ENCODE measurements around the gene PIK3C2A. TPM values are rescaled to one million over a fixed set of nuclear protein-coding genes. Genes with fewer than 3 reads are reported as not detected.

PIK3C2A gene
- total RNA-seq, 1 donor from 2014 or later = 84.9 TPM

GRCh38 chr11:17238377-17238776 is 30.6 kb upstream of the PIK3C2A start:
- TF ChIP-seq EZH2 (IDR thresholded peaks at IDR 0.05; ENCODE audit: insufficient read depth, low read length) = no peak
- TF ChIP-seq CTCF (IDR thresholded peaks at IDR 0.05; ENCODE audit: insufficient read depth, low read depth, low read length) = no peak
- H3K9me3 Mint-ChIP-seq (ENCODE audit: unreplicated experiment) = no peaks in the 10 kb centered on the region
- no peak overlapping the region for H3K9ac ChIP-seq (ENCODE audit: low read length)
- H3K79me2 ChIP-seq (ENCODE audit: insufficient read depth, low read length) = no peaks in the 10 kb centered on the region
- no peak for FAIRE-seq
- peaks cover 8% of the 10 kb centered on the region for H3K27me3 Mint-ChIP-seq (ENCODE audit: low read depth, unreplicated experiment)
- no peak overlapping the region for H3K4me3 Mint-ChIP-seq (ENCODE audit: unreplicated experiment)
- no peaks in the 10 kb centered on the region for H3K4me1 Mint-ChIP-seq (ENCODE audit: low read depth, unreplicated experiment)
- H3K4me2 ChIP-seq (ENCODE audit: low read length) = no peak overlapping the region
- H3K36me3 ChIP-seq (ENCODE audit: insufficient read depth, low read length) = no peaks in the 10 kb centered on the region
- H3K27me3 ChIP-seq (ENCODE audit: insufficient read depth, low read length) = no peaks in the 10 kb centered on the region
- no peak overlapping the region for H3K4me3 ChIP-seq (ENCODE audit: insufficient read depth, low read depth, low read length)
- H3K27ac Mint-ChIP-seq (ENCODE audit: unreplicated experiment) = no peak overlapping the region
- H3K4me1 ChIP-seq (ENCODE audit: insufficient read depth, low read length) = no peaks in the 10 kb centered on the region
- H3K27ac ChIP-seq (ENCODE audit: low read depth, low read length) = no peak overlapping the region
- no peaks in the 10 kb centered on the region for H4K20me1 ChIP-seq (ENCODE audit: insufficient read depth, low read length)
- H3K9me3 ChIP-seq (ENCODE audit: insufficient read depth, low read depth, low read length) = no peaks in the 10 kb centered on the region
- no peak overlapping the region for H2AFZ ChIP-seq (ENCODE audit: low read depth, low read length)
- H3K36me3 Mint-ChIP-seq (ENCODE audit: low read depth, unreplicated experiment) = no peaks in the 10 kb centered on the region
- DNase-seq (ENCODE audit: low read depth) = no peak

GRCh38 chr11:17233101-17233500 is 25.3 kb upstream of the PIK3C2A start:
- H3K4me1 Mint-ChIP-seq (ENCODE audit: low read depth, unreplicated experiment) = no peaks in the 10 kb centered on the region
- FAIRE-seq (no peak), DNase-seq (ENCODE audit: low read depth) (no peak)
- H3K9me3 Mint-ChIP-seq (ENCODE audit: unreplicated experiment) = no peaks in the 10 kb centered on the region
- Histone ChIP-seq H3K4me1 (ENCODE audit: insufficient read depth, low read length) (no peaks in the 10 kb centered on the region), H3K4me2 (ENCODE audit: low read length) (no peak overlapping the region), H4K20me1 (ENCODE audit: insufficient read depth, low read length) (no peaks in the 10 kb centered on the region), H3K79me2 (ENCODE audit: insufficient read depth, low read length) (no peaks in the 10 kb centered on the region), H3K9ac (ENCODE audit: low read length) (no peak overlapping the region), H3K27me3 (ENCODE audit: insufficient read depth, low read length) (no peaks in the 10 kb centered on the region), H2AFZ (ENCODE audit: low read depth, low read length) (no peak overlapping the region), H3K4me3 (ENCODE audit: insufficient read depth, low read depth, low read length) (no peak overlapping the region), H3K9me3 (ENCODE audit: insufficient read depth, low read depth, low read length) (no peaks in the 10 kb centered on the region), H3K27ac (ENCODE audit: low read depth, low read length) (no peak overlapping the region), H3K36me3 (ENCODE audit: insufficient read depth, low read length) (no peaks in the 10 kb centered on the region)
- TF ChIP-seq EZH2 (IDR thresholded peaks at IDR 0.05; ENCODE audit: insufficient read depth, low read length) = no peak
- no peak for TF ChIP-seq CTCF (IDR thresholded peaks at IDR 0.05; ENCODE audit: insufficient read depth, low read depth, low read length)
- no peak overlapping the region for H3K4me3 Mint-ChIP-seq (ENCODE audit: unreplicated experiment)
- no peaks in the 10 kb centered on the region for H3K27me3 Mint-ChIP-seq (ENCODE audit: low read depth, unreplicated experiment)
- no peak overlapping the region for H3K27ac Mint-ChIP-seq (ENCODE audit: unreplicated experiment)
- peaks cover 2% of the 10 kb centered on the region for H3K36me3 Mint-ChIP-seq (ENCODE audit: low read depth, unreplicated experiment)

DNA sequence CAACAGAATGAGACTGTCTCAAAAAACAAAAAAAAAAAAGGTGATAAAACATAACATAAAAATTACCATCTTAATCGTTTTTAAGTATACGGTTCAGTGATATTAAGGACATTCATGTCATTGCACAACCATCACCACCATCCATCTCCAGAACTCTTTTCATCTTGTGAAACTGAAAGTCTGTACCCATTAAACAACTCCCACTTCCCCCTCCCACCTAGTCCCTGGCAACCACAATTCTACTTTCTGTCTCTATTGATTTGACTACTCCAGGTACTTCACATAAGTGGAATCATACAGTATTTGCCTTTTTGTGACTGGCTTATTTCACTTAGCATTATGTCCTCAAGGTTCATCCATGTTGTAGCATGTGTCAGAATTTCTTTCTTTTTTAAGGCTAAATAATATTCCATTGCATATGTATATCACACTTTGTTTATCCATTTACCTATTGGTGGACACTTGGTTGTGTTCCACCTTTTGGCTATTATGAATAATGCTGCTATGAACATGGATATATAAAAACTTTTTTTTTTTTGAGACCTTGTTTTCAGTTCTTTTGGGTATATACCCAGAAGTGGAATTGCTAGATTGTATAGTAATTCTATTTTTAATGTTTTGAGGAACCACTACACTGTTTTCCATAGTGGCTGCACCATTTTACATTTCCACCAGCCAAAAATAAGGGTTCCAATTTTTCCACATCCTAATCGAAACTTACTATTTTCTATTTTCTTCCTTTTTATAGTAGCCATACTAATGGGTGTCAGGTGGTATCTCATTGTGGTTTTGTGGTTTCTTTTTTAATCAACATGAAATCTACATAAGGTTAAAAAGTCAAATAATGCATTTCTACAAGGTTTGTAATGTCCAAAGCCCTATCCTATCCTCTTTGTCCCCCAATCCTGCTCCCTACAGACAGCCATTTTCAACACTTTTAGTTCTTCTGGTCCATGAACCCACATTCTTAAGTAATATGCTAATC is 23.4 kb upstream of the PIK3C2A start:
- H3K4me1 Mint-ChIP-seq (ENCODE audit: low read depth, unreplicated experiment) = no peaks in the 10 kb centered on the region
- H3K4me2 ChIP-seq (ENCODE audit: low read length) = no peak overlapping the region
- H3K4me3 ChIP-seq (ENCODE audit: insufficient read depth, low read depth, low read length) = no peak overlapping the region
- no peaks in the 10 kb centered on the region for H4K20me1 ChIP-seq (ENCODE audit: insufficient read depth, low read length)
- peaks cover 2% of the 10 kb centered on the region for H3K36me3 Mint-ChIP-seq (ENCODE audit: low read depth, unreplicated experiment)
- no peaks in the 10 kb centered on the region for H3K79me2 ChIP-seq (ENCODE audit: insufficient read depth, low read length)
- no peak overlapping the region for H3K4me3 Mint-ChIP-seq (ENCODE audit: unreplicated experiment)
- H2AFZ ChIP-seq (ENCODE audit: low read depth, low read length) = no peak overlapping the region
- no peak for TF ChIP-seq EZH2 (IDR thresholded peaks at IDR 0.05; ENCODE audit: insufficient read depth, low read length)
- no peak for TF ChIP-seq CTCF (IDR thresholded peaks at IDR 0.05; ENCODE audit: insufficient read depth, low read depth, low read length)
- no peaks in the 10 kb centered on the region for H3K36me3 ChIP-seq (ENCODE audit: insufficient read depth, low read length)
- no peaks in the 10 kb centered on the region for H3K9me3 Mint-ChIP-seq (ENCODE audit: unreplicated experiment)
- H3K4me1 ChIP-seq (ENCODE audit: insufficient read depth, low read length) = no peaks in the 10 kb centered on the region
- DNase-seq (ENCODE audit: low read depth) (no peak), FAIRE-seq (no peak)
- H3K9ac ChIP-seq (ENCODE audit: low read length) = no peak overlapping the region
- H3K9me3 ChIP-seq (ENCODE audit: insufficient read depth, low read depth, low read length) = no peaks in the 10 kb centered on the region
- no peaks in the 10 kb centered on the region for H3K27me3 Mint-ChIP-seq (ENCODE audit: low read depth, unreplicated experiment)
- no peaks in the 10 kb centered on the region for H3K27me3 ChIP-seq (ENCODE audit: insufficient read depth, low read length)
- no peak overlapping the region for H3K27ac Mint-ChIP-seq (ENCODE audit: unreplicated experiment)
- H3K27ac ChIP-seq (ENCODE audit: low read depth, low read length) = no peak overlapping the region
